ENCODE measurements around the gene SLC2A13.
A peak's percentile ranks its signal among the peaks of the same experiment; 100 is the strongest.

Gene SLC2A13

DNA sequence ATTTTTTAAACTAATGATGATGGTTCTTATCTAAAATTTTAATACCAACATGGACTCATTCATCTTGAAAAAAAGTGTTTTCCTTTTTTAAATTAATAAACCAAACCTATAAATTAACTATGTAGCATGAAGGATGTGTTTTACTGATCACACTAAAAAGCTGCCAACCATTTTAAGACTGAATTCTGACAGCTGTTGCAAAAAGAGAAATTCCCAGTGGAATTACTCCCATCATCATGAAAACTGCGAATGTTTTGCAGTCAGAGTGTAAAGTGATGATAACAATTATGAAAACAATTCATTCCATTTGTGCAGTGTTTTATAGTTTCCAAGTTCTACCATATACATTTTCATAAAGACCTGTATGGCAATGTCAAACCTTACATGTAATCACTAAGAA lies 232.8 kb downstream of the SLC2A13 start:
- H4K91ac ChIP-seq (ENCODE audit: low read length) = no peak overlapping the region
- H4K8ac ChIP-seq (ENCODE audit: low read length) = no peak overlapping the region
- no peaks in the 10 kb centered on the region for H3K9me3 ChIP-seq (ENCODE audit: control insufficient read depth, low read length)
- H2AK5ac ChIP-seq (ENCODE audit: low read length, severe bottlenecking) = no peak overlapping the region
- DNase-seq = no peak
- no peaks in the 10 kb centered on the region for H3K79me1 ChIP-seq (replicated peaks; ENCODE audit: low read length, poor library complexity, severe bottlenecking)
- H2AFZ ChIP-seq (ENCODE audit: low read depth, low read length) = no peak overlapping the region
- H3K23ac ChIP-seq (ENCODE audit: low read length in 2 of 2) = no peak overlapping the region
- no peak overlapping the region for H3K4me3 ChIP-seq (ENCODE audit: insufficient read depth in 1 of 2, low read depth in 1 of 2, low read length in 2 of 2)
- H2BK12ac ChIP-seq (ENCODE audit: low read length in 2 of 2) = no peak overlapping the region
- no peak overlapping the region for H3K4me2 ChIP-seq (ENCODE audit: low read length, poor library complexity, severe bottlenecking)
- no peak overlapping the region for H3K14ac ChIP-seq (ENCODE audit: low read length in 2 of 2)
- H2BK15ac ChIP-seq (ENCODE audit: low read depth, poor library complexity, severe bottlenecking) = no peak overlapping the region
- no peaks in the 10 kb centered on the region for H3K4me1 ChIP-seq (ENCODE audit: control insufficient read depth, insufficient read depth, low read depth, low read length)
- H2BK5ac ChIP-seq (ENCODE audit: low read depth, low read length, poor library complexity, severe bottlenecking) = no peak overlapping the region
- H3K4ac ChIP-seq (ENCODE audit: low read depth in 1 of 2, low read length in 2 of 2) = no peak overlapping the region
- H3K9ac ChIP-seq (ENCODE audit: low read length) = peak overlapping the region; percentile 35
- WGBS = no CpG with 5 or more reads among the region's 1 CpG
- no peaks in the 10 kb centered on the region for H3K36me3 ChIP-seq (ENCODE audit: control insufficient read depth in 1 of 2, insufficient read depth in 2 of 2, low read depth in 1 of 2, low read length in 2 of 2)
- no peaks in the 10 kb centered on the region for H3K27me3 ChIP-seq (ENCODE audit: control insufficient read depth in 1 of 2, insufficient read depth in 1 of 2, low read length in 2 of 2)
- no peak overlapping the region for H3K18ac ChIP-seq (ENCODE audit: low read depth in 1 of 2, low read length in 2 of 2)
- no peak overlapping the region for H2BK120ac ChIP-seq (ENCODE audit: low read depth, low read length)
- H3K27ac ChIP-seq (ENCODE audit: low read length, poor library complexity, severe bottlenecking) = no peak overlapping the region

DNA sequence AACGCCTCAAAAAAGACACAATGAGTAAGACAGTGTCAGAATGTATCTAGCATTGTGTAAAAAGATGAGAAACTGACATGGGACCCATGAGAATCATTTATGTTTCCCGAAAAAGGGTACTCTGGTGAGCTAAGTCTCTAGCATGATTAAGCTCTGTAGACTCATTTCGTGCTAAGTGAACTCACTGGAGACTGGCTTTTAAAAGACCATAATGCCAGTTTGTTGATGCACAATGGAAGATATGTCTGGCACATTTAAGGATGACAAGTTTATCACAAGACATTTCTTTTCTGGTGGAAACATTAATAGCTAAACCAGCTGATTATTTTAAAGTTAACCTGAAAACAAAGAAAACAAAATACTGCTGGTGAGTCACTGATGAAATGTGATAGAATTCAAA lies 233.5 kb downstream of the SLC2A13 start:
- H2BK5ac ChIP-seq (ENCODE audit: low read depth, low read length, poor library complexity, severe bottlenecking) = no peak overlapping the region
- no peaks in the 10 kb centered on the region for H3K27me3 ChIP-seq (ENCODE audit: control insufficient read depth in 1 of 2, insufficient read depth in 1 of 2, low read length in 2 of 2)
- no peak overlapping the region for H2BK15ac ChIP-seq (ENCODE audit: low read depth, poor library complexity, severe bottlenecking)
- no peak overlapping the region for H3K23ac ChIP-seq (ENCODE audit: low read length in 2 of 2)
- H3K4ac ChIP-seq (ENCODE audit: low read depth in 1 of 2, low read length in 2 of 2) = no peak overlapping the region
- no peak overlapping the region for H4K8ac ChIP-seq (ENCODE audit: low read length)
- H3K9ac ChIP-seq (ENCODE audit: low read length) = peak overlapping the region; percentile 35
- no peak overlapping the region for H3K14ac ChIP-seq (ENCODE audit: low read length in 2 of 2)
- no peak for DNase-seq
- no peak overlapping the region for H4K91ac ChIP-seq (ENCODE audit: low read length)
- no peak overlapping the region for H3K4me2 ChIP-seq (ENCODE audit: low read length, poor library complexity, severe bottlenecking)
- H3K18ac ChIP-seq (ENCODE audit: low read depth in 1 of 2, low read length in 2 of 2) = no peak overlapping the region
- no peak overlapping the region for H3K4me3 ChIP-seq (ENCODE audit: insufficient read depth in 1 of 2, low read depth in 1 of 2, low read length in 2 of 2)
- H3K79me1 ChIP-seq (replicated peaks; ENCODE audit: low read length, poor library complexity, severe bottlenecking) = no peaks in the 10 kb centered on the region
- 97% methylated on average over 3 of the region's 3 CpGs for WGBS
- H3K4me1 ChIP-seq (ENCODE audit: control insufficient read depth, insufficient read depth, low read depth, low read length) = no peaks in the 10 kb centered on the region
- no peak overlapping the region for H2BK12ac ChIP-seq (ENCODE audit: low read length in 2 of 2)
- H3K27ac ChIP-seq (ENCODE audit: low read length, poor library complexity, severe bottlenecking) = no peak overlapping the region
- no peak overlapping the region for H2AK5ac ChIP-seq (ENCODE audit: low read length, severe bottlenecking)
- no peaks in the 10 kb centered on the region for H3K36me3 ChIP-seq (ENCODE audit: control insufficient read depth in 1 of 2, insufficient read depth in 2 of 2, low read depth in 1 of 2, low read length in 2 of 2)
- H3K9me3 ChIP-seq (ENCODE audit: control insufficient read depth, low read length) = no peaks in the 10 kb centered on the region
- H2AFZ ChIP-seq (ENCODE audit: low read depth, low read length) = no peak overlapping the region
- no peak overlapping the region for H2BK120ac ChIP-seq (ENCODE audit: low read depth, low read length)

DNA sequence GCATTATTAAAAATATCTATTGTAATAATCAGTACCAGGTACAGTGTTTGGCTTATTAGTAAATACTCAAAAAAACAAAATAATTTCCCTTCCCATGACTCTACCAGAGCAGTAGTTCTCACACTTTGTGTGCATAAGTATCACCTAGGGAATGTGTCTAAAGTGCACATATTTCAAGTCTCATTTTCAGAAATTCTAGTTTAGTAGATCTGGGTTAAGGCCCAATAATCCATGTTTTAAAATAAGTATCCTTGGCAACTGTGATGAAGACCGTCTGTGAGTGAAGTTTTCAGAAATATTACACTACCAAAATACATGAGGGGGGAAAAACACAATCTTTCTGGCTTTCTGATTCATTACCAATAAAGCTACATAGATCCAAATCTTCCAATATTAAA lies 237.6 kb downstream of the SLC2A13 start:
- no peak for DNase-seq

DNA sequence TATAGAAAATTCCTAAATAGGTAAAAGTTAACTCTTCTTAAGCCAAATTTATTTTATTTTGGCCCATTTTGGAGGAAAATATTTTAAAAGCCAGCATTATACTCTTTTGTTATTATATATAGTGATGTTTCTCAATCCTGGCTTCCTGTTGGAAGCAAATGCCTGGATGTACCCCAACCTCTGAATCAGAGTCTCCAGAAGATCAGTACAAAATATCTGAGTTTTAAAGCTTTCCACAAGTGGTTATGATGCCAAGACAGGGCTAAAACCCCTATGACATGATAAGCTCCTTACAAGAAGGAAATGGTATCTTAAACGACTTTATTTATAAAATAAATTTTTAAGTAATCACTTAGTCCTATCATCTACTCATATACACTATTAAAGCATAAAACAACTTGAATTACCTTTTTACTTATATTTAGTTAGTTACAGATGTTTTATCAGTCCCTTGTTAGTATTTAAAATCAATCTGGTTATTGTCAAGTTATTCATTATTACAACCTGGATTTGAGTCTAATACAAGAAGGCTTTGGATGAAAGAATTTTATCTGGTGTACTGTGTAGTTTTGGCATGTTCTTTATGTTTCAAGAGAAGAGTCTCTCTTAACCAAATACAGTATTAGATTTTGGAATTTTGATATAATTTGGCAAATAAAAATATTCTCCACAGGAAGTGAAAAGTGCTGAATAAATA lies 238.1 kb downstream of the SLC2A13 start:
- H2AK5ac ChIP-seq (ENCODE audit: low read length, severe bottlenecking) = no peak overlapping the region
- no peak overlapping the region for H4K8ac ChIP-seq (ENCODE audit: low read length)
- no peak overlapping the region for H3K4me3 ChIP-seq (ENCODE audit: insufficient read depth in 1 of 2, low read depth in 1 of 2, low read length in 2 of 2)
- H3K79me1 ChIP-seq (replicated peaks; ENCODE audit: low read length, poor library complexity, severe bottlenecking) = no peaks in the 10 kb centered on the region
- no peaks in the 10 kb centered on the region for H3K27me3 ChIP-seq (ENCODE audit: control insufficient read depth in 1 of 2, insufficient read depth in 1 of 2, low read length in 2 of 2)
- H4K91ac ChIP-seq (ENCODE audit: low read length) = no peak overlapping the region
- no peak overlapping the region for H3K9ac ChIP-seq (ENCODE audit: low read length)
- WGBS = no CpG with 5 or more reads among the region's 1 CpG
- H2BK15ac ChIP-seq (ENCODE audit: low read depth, poor library complexity, severe bottlenecking) = no peak overlapping the region
- H2BK120ac ChIP-seq (ENCODE audit: low read depth, low read length) = no peak overlapping the region
- H3K4ac ChIP-seq (ENCODE audit: low read depth in 1 of 2, low read length in 2 of 2) = no peak overlapping the region
- peaks cover 0 to 7% of the 10 kb centered on the region in 2 experiments for H3K36me3 ChIP-seq (ENCODE audit: control insufficient read depth in 1 of 2, insufficient read depth in 2 of 2, low read depth in 1 of 2, low read length in 2 of 2)
- no peak overlapping the region for H2BK5ac ChIP-seq (ENCODE audit: low read depth, low read length, poor library complexity, severe bottlenecking)
- no peak overlapping the region for H3K4me2 ChIP-seq (ENCODE audit: low read length, poor library complexity, severe bottlenecking)
- H3K23ac ChIP-seq (ENCODE audit: low read length in 2 of 2) = no peak overlapping the region
- no peak overlapping the region for H3K14ac ChIP-seq (ENCODE audit: low read length in 2 of 2)
- H3K4me1 ChIP-seq (ENCODE audit: control insufficient read depth, insufficient read depth, low read depth, low read length) = no peaks in the 10 kb centered on the region
- DNase-seq = no peak
- H2BK12ac ChIP-seq (ENCODE audit: low read length in 2 of 2) = no peak overlapping the region
- no peak overlapping the region for H2AFZ ChIP-seq (ENCODE audit: low read depth, low read length)
- H3K18ac ChIP-seq (ENCODE audit: low read depth in 1 of 2, low read length in 2 of 2) = no peak overlapping the region
- no peaks in the 10 kb centered on the region for H3K9me3 ChIP-seq (ENCODE audit: control insufficient read depth, low read length)
- H3K27ac ChIP-seq (ENCODE audit: low read length, poor library complexity, severe bottlenecking) = no peak overlapping the region

More for the DNA sequence above, 237.6 kb downstream of the SLC2A13 start:
- H3K27me3 ChIP-seq (ENCODE audit: control insufficient read depth in 1 of 2, insufficient read depth in 1 of 2, low read length in 2 of 2) = no peaks in the 10 kb centered on the region
- H2AFZ ChIP-seq (ENCODE audit: low read depth, low read length) = no peak overlapping the region
- no peaks in the 10 kb centered on the region for H3K9me3 ChIP-seq (ENCODE audit: control insufficient read depth, low read length)
- H3K18ac ChIP-seq (ENCODE audit: low read depth in 1 of 2, low read length in 2 of 2) = no peak overlapping the region
- no peak overlapping the region for H2BK12ac ChIP-seq (ENCODE audit: low read length in 2 of 2)
- H3K4me3 ChIP-seq (ENCODE audit: insufficient read depth in 1 of 2, low read depth in 1 of 2, low read length in 2 of 2) = no peak overlapping the region
- H3K9ac ChIP-seq (ENCODE audit: low read length) = no peak overlapping the region
- 100% methylated on average over 1 of the region's 1 CpG for WGBS
- H2BK5ac ChIP-seq (ENCODE audit: low read depth, low read length, poor library complexity, severe bottlenecking) = no peak overlapping the region
- no peak overlapping the region for H2AK5ac ChIP-seq (ENCODE audit: low read length, severe bottlenecking)
- no peak overlapping the region for H3K27ac ChIP-seq (ENCODE audit: low read length, poor library complexity, severe bottlenecking)
- no peaks in the 10 kb centered on the region for H3K79me1 ChIP-seq (replicated peaks; ENCODE audit: low read length, poor library complexity, severe bottlenecking)
- no peak overlapping the region for H2BK15ac ChIP-seq (ENCODE audit: low read depth, poor library complexity, severe bottlenecking)
- no peak overlapping the region for H3K4me2 ChIP-seq (ENCODE audit: low read length, poor library complexity, severe bottlenecking)
- no peak overlapping the region for H3K23ac ChIP-seq (ENCODE audit: low read length in 2 of 2)
- no peak overlapping the region for H4K91ac ChIP-seq (ENCODE audit: low read length)
- H3K4me1 ChIP-seq (ENCODE audit: control insufficient read depth, insufficient read depth, low read depth, low read length) = no peaks in the 10 kb centered on the region
- H2BK120ac ChIP-seq (ENCODE audit: low read depth, low read length) = no peak overlapping the region
- no peak overlapping the region for H3K4ac ChIP-seq (ENCODE audit: low read depth in 1 of 2, low read length in 2 of 2)
- H4K8ac ChIP-seq (ENCODE audit: low read length) = no peak overlapping the region
- no peak overlapping the region for H3K14ac ChIP-seq (ENCODE audit: low read length in 2 of 2)
- H3K36me3 ChIP-seq (ENCODE audit: control insufficient read depth in 1 of 2, insufficient read depth in 2 of 2, low read depth in 1 of 2, low read length in 2 of 2) = peaks cover 0 to 7% of the 10 kb centered on the region in 2 experiments

Measured in mesenchymal stem cell (in vitro differentiated cells and primary cell).